ENCODE measurements around the gene GLIPR1L1.

DNA sequence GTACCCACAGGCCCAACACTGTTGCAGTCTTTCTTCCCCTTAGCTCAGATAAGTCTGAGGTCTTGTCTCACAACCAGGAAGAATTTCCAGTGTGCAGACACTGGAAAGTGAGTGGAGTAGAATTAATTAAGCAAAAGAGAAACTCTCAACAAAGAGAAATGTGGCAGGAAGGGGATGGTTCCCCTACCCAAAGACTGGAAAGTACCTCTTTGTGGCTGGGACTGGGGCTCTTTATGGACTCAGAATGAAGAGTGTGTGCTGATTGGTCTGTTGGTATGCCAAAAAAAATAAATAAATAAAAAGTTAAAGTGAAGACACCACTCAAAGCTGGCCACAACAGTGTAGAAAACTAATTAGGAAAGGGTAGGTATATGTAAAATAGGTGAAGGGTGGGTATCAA, 26.4 kb downstream of the GLIPR1L1 start:
- TF ChIP-seq, protein P1, sequence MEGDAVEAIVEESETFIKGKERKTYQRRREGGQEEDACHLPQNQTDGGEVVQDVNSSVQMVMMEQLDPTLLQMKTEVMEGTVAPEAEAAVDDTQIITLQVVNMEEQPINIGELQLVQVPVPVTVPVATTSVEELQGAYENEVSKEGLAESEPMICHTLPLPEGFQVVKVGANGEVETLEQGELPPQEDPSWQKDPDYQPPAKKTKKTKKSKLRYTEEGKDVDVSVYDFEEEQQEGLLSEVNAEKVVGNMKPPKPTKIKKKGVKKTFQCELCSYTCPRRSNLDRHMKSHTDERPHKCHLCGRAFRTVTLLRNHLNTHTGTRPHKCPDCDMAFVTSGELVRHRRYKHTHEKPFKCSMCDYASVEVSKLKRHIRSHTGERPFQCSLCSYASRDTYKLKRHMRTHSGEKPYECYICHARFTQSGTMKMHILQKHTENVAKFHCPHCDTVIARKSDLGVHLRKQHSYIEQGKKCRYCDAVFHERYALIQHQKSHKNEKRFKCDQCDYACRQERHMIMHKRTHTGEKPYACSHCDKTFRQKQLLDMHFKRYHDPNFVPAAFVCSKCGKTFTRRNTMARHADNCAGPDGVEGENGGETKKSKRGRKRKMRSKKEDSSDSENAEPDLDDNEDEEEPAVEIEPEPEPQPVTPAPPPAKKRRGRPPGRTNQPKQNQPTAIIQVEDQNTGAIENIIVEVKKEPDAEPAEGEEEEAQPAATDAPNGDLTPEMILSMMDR (conservative IDR thresholded peaks at IDR 0.05 in 1 of 2, IDR thresholded peaks at IDR 0.05 in 1 of 2; ENCODE audit: low read depth in 1 of 2, low read length in 2 of 2): no peak
- no peak for TF ChIP-seq EZH2 (IDR thresholded peaks at IDR 0.05; ENCODE audit: low read length, missing control alignments)
